GM12872 (cell line): ENCODE measurements around the gene RBPJ.

Source experiments
- TF ChIP-seq, protein P1 (sequence below): IDR thresholded peaks from 3 replicates; pipeline ENCODE4 v1.5.1; 2011; ENCODE audit warnings: low read depth, mild to moderate bottlenecking, low read length, moderate library complexity; ENCODE audit not compliant: insufficient read depth

Gene RBPJ

GRCh38 chr4:26319467-26319948 lies 1.3 kb upstream of the RBPJ start:
- TF ChIP-seq, protein P1, sequence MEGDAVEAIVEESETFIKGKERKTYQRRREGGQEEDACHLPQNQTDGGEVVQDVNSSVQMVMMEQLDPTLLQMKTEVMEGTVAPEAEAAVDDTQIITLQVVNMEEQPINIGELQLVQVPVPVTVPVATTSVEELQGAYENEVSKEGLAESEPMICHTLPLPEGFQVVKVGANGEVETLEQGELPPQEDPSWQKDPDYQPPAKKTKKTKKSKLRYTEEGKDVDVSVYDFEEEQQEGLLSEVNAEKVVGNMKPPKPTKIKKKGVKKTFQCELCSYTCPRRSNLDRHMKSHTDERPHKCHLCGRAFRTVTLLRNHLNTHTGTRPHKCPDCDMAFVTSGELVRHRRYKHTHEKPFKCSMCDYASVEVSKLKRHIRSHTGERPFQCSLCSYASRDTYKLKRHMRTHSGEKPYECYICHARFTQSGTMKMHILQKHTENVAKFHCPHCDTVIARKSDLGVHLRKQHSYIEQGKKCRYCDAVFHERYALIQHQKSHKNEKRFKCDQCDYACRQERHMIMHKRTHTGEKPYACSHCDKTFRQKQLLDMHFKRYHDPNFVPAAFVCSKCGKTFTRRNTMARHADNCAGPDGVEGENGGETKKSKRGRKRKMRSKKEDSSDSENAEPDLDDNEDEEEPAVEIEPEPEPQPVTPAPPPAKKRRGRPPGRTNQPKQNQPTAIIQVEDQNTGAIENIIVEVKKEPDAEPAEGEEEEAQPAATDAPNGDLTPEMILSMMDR, result peak; percentile 45; the same call in 2 of the 3 replicates

DNA sequence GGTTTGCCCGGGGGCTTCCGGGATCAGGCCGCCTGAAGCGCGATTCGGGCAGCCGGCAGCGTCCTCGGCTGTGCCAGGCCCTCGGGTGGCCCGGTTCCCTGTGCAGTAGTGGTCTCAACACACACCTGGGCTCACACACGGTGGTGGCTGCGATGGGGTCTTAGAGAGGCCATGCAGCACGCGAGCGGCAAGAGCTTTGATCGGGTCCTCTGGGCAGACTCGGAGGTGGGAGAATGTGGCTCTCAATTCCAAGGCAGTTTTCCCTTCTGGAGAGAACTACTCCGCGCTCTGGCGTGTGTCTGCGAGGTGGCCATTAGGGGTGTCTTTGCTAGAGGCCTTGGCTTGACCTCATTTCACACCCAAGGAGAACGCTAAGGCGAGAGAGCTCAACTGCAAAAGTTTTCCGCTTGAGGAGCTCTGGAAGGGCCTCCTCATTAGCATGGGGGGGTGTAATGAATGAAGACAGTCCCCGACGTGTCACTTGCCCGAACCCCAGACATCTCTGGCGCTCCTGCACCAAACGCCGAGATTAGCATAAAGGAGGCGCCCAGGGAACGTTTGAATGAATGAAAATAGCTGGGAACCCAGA lies 771 bp upstream of the RBPJ start:
- TF ChIP-seq, protein P1, result no peak

- TF ChIP-seq, protein P1, result no peak
Observed at GRCh38 chr4:26321373-26322221, 783 bp downstream of the RBPJ start.

DNA sequence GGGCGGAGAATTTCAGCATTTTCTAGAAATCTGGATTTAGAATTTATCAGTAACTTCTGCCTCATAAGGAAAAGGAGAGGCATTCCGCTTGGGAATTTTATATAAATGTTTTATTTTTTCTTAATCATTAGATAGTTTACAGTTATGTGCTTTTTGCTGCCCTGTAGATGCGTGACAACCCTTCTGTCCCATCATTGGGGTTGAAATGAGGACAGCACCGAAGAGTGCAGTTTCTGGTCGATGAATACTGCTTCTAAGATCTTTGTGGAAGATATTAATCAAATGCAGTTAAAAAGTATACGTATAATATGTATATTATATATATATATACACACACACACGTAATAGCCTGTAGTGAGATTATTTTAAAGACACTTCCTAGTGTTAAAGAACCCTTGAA lies 1.5 kb downstream of the RBPJ start:
- TF ChIP-seq, protein P1, result no peak

DNA sequence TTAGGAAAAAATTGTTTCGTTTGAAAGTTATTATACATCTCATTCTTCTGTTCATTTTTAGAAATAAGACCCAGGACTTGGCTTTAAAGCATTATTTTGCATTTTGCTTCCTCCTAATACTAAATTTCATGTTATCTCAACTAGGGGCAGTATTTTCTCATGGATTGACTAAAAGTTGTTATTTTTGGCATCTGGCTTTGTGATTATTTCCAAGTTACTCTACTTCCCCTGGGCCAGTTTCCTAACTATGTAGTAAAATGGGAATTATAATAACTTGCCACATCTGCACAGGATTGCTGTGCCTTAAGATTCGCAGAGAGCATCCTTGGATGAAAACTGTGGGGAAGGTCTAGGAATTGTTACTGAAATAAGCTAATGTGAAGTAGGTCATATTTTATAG lies 3.0 kb downstream of the RBPJ start:
- TF ChIP-seq, protein P1, result no peak

DNA sequence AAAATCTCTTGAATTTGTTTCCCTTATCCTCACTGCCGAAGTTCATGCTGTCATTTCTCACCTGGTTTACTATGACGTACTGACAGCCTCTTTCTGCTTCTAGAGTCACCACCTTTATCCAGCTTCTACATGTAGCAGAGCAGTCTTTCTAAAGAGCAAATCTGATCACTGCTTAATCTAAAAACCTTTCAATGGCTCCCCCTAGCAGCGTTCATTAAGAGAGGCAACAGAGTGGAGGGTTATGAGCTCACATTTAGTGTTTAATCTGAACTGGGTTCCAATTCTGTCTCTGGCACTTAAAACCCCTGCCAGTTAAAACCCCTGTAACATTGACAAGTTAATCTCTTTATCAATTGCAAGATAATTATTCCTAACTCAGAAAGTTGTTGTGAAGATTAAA lies 4.4 kb downstream of the RBPJ start:
- TF ChIP-seq, protein P1, result peak; percentile 51

DNA sequence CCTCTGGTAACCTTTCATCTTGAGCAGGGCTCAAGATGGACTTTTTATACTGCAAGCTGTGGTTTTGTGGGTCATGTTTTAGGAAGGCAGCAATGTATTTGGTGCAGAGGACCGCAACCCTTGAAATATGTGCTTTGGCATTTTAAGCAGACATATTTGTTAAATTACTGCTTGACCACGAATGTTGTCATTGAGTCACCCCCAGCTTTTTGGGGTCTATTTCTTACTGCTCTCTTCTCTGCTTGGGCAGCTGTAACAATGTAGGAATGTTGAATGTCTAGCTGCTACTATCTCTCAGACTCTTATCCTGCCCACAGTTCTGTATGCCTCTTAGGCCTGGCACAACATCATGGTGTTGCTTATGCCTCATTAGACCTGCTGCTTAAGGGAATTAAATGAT lies 6.0 kb downstream of the RBPJ start:
- TF ChIP-seq, protein P1, result no peak
